HepG2 (cell line): Measurements from ENCODE around the gene TUBG1. TPM values are rescaled to one million over a fixed set of nuclear protein-coding genes. Genes with fewer than 3 reads are reported as not detected.

Experiments
- BORCS8-MEF2B ChIP-seq: sonication (generic); formaldehyde crosslinking; IDR thresholded peaks from 2 replicates; pipeline ENCODE4 v1.8.0; 2022; ENCODE audit warnings: mild to moderate bottlenecking, missing genetic modification reagents
- CBX2 ChIP-seq, 2 experiments: fragments of 200-600 bp in 1 of 2; sonication (generic); formaldehyde crosslinking in 1 of 2; IDR thresholded peaks; 2 replicates each; pipeline versions ENCODE4 v1.7.0 to v1.8.1; 2018 to 2022; ENCODE audit warnings: low read depth in 2 of 2, low read length in 1 of 2, mild to moderate bottlenecking in 1 of 2, missing genetic modification reagents in 1 of 2
- EED ChIP-seq: sonication (generic); formaldehyde crosslinking; IDR thresholded peaks from 2 replicates; pipeline ENCODE4 v1.5.0; 2020; ENCODE audit warnings: mild to moderate bottlenecking, missing genetic modification reagents
- JARID2 ChIP-seq: sonication (generic); formaldehyde crosslinking; IDR thresholded peaks from 2 replicates; pipeline ENCODE4 v1.8.1; 2023; ENCODE audit warnings: missing genetic modification reagents, inconsistent platforms; ENCODE audit not compliant: insufficient replicate concordance
- PTBP1 ChIP-seq: fragments of 200-400 bp; formaldehyde crosslinking; IDR thresholded peaks from 2 replicates; pipeline ENCODE4 v1.6.1; 2018; ENCODE audit warnings: low read length, low read depth; ENCODE audit not compliant: poor library complexity, severe bottlenecking
- RARG ChIP-seq: sonication (generic); formaldehyde crosslinking; IDR thresholded peaks from 2 replicates; pipeline ENCODE4 v1.4.0; 2020; ENCODE audit warnings: low read depth, mild to moderate bottlenecking, missing genetic modification reagents
- SIN3A ChIP-seq: IDR thresholded peaks from 2 replicates; pipeline ENCODE4 v1.6.1; 2011; ENCODE audit warnings: low read depth, mild to moderate bottlenecking, control low read depth, low read length, borderline replicate concordance
- TP53 ChIP-seq: sonication (generic); formaldehyde crosslinking; conservative IDR thresholded peaks from 2 replicates; pipeline ENCODE4 v1.4.0; 2020; ENCODE audit warnings: missing genetic modification reagents
- ZC3H4 ChIP-seq: sonication (generic); formaldehyde crosslinking; IDR thresholded peaks from 2 replicates; pipeline ENCODE4 v1.4.0; 2020; ENCODE audit warnings: missing genetic modification reagents, borderline replicate concordance
- ZMAT5 ChIP-seq: sonication (generic); formaldehyde crosslinking; IDR thresholded peaks from 2 replicates; pipeline ENCODE4 v1.5.0; 2020; ENCODE audit warnings: mild to moderate bottlenecking, low read depth, missing genetic modification reagents, borderline replicate concordance
- ZNF333 ChIP-seq: sonication (generic); formaldehyde crosslinking; IDR thresholded peaks from 2 replicates; pipeline ENCODE4 v1.4.0; 2020; ENCODE audit warnings: mild to moderate bottlenecking, missing genetic modification reagents, borderline replicate concordance
- ZNF512B ChIP-seq: sonication (generic); formaldehyde crosslinking; IDR thresholded peaks from 2 replicates; pipeline ENCODE4 v1.5.1; 2020; ENCODE audit warnings: missing genetic modification reagents, mild to moderate bottlenecking, borderline replicate concordance
- ZNF576 ChIP-seq: sonication (generic); formaldehyde crosslinking; IDR thresholded peaks from 2 replicates; pipeline ENCODE4 v1.4.0; 2020; ENCODE audit warnings: mild to moderate bottlenecking, missing genetic modification reagents
- ZNF577 ChIP-seq: sonication (generic); formaldehyde crosslinking; IDR thresholded peaks from 2 replicates; pipeline ENCODE4 v1.4.0; 2020; ENCODE audit warnings: mild to moderate bottlenecking, low read depth, missing genetic modification reagents, borderline replicate concordance
- ZNF737 ChIP-seq: sonication (generic); formaldehyde crosslinking; IDR thresholded peaks from 2 replicates; pipeline ENCODE4 v1.5.0; 2020; ENCODE audit warnings: missing genetic modification reagents, mild to moderate bottlenecking, borderline replicate concordance
- ZNF777 ChIP-seq: sonication (generic); formaldehyde crosslinking; IDR thresholded peaks from 2 replicates; pipeline ENCODE4 v1.4.0; 2020; ENCODE audit warnings: missing genetic modification reagents
- ZNF800 ChIP-seq: sonication (generic); formaldehyde crosslinking; IDR thresholded peaks from 2 replicates; pipeline ENCODE4 v1.4.0; 2020; ENCODE audit warnings: missing genetic modification reagents
- ZXDC ChIP-seq: sonication (generic); formaldehyde crosslinking; IDR thresholded peaks from 2 replicates; pipeline ENCODE4 v1.5.0; 2020; ENCODE audit warnings: mild to moderate bottlenecking, missing genetic modification reagents
- polyA plus RNA-seq, 8 experiments: library from polyadenylated mRNA; depleted of rRNA in 3 of 8; stranded (reverse) in 7 of 8; unstranded in 1 of 8; fragments of >200 nt; fragmentation: Illumina TruSeq in 4 of 8; extraction: Trizol in 4 of 8; gene quantifications; 2 replicates each; pipeline versions ENCODE4 v1.2.1 to v1.2.3, GENCODE V29; 2011 to 2016; ENCODE audit warnings: low read depth in 4 of 8, missing spikeins in 1 of 8, mixed read lengths in 1 of 8; ENCODE audit not compliant: insufficient read depth in 1 of 8
- total RNA-seq, 5 experiments: library from RNA; depleted of rRNA; stranded (reverse); fragments of >200 nt; fragmentation: Illumina TruSeq; extraction: Trizol; gene quantifications; 2 replicates each; pipeline ENCODE4 v1.2.3, GENCODE V29; 2016; ENCODE audit warnings: low read depth in 1 of 5

Gene TUBG1
- total and polyA plus RNA-seq, 2 of the 13 experiments (the other 11 are each of a cell fraction or from before 2014, with no cell fraction given): 74.1 to 137 TPM

- no peak for TF ChIP-seq ZXDC
- no peak for TF ChIP-seq ZNF576 (CRISPR knock-in tag)
- TF ChIP-seq ZC3H4 (CRISPR knock-in tag): no peak
- peak; percentile 70; the same call in 1 of the 2 replicates for TF ChIP-seq EED (CRISPR knock-in tag)
- TF ChIP-seq ZNF512B (CRISPR knock-in tag): no peak
- no peak for TF ChIP-seq CBX2 (IDR thresholded peaks at IDR 0.05; ENCODE audit: low read depth, low read length)
- no peak for TF ChIP-seq CBX2 (CRISPR knock-in tag; IDR thresholded peaks at IDR 0.05; ENCODE audit: low read depth)
- TF ChIP-seq ZNF333 (CRISPR knock-in tag): no peak
- TF ChIP-seq ZNF800 (CRISPR knock-in tag): no peak; the same call in 1 of the 2 replicates
- TF ChIP-seq ZMAT5: 0 out of 2 replicates have a peak, but pooled peaks have one; percentile 23
- TF ChIP-seq ZNF737 (CRISPR knock-in tag): no peak
- 0 out of 2 replicates have a peak, but pooled peaks have one; percentile 6 for TF ChIP-seq ZNF777 (CRISPR knock-in tag)
- TF ChIP-seq SIN3A: no peak
- peak; percentile 8 for TF ChIP-seq PTBP1
- no peak for TF ChIP-seq BORCS8-MEF2B (CRISPR knock-in tag)
- TF ChIP-seq TP53 (CRISPR knock-in tag): no peak
- no peak for TF ChIP-seq RARG (CRISPR knock-in tag)
- no peak for TF ChIP-seq JARID2 (CRISPR knock-in tag)
- no peak for TF ChIP-seq ZNF577 (CRISPR knock-in tag)
These were observed 940 bp upstream of the TUBG1 start (continued) for GRCh38 chr17:42608305-42609181.
